Measurements from ENCODE around the gene SLC25A53.
"Not testable (repeated sequence)": the region's sequence is repeated elsewhere in the genome, so short reads cannot be mapped to it uniquely, and the experiment has no call there.

Gene SLC25A53

DNA sequence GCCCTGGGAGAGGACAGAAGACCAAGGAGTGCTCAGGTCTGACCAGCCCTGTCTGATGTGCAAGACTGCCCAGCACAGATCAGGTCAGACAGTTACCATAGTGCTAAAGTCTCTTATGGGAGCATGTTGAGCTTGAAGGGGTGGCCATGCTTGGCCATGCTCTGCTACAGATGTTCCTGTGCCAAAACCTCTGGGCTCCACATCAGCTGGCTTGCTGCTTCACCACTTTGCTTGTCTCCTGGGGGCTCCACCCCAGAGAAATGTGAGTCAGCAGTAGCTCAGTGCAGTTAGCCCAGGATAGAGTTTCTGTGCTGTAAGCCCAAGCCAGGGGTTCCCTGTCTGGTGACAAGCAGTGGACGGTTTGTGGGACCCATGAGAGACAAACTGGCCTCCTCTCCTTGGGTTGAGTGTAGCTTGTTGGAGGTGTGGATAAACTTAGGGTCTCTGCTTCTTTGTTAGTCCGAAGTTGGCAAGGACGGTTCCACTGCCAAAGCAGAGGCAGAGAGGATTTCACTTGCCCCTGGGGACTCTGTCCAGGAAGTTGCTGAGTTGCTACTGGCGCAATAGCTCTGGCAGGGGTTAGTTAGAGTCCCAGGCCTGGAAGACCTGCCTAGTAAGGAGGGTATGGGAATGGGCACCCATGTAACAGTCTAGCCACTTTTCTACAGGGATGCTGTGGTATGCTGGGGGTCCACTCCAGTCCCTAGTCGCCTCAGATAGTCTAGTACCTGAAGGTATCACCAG lies 72.1 kb downstream of the SLC25A53 start:
- no peak overlapping the region for H3K4me3 ChIP-seq (ENCODE audit: control insufficient read depth, low read depth, low read length)
- TF ChIP-seq, protein P1, sequence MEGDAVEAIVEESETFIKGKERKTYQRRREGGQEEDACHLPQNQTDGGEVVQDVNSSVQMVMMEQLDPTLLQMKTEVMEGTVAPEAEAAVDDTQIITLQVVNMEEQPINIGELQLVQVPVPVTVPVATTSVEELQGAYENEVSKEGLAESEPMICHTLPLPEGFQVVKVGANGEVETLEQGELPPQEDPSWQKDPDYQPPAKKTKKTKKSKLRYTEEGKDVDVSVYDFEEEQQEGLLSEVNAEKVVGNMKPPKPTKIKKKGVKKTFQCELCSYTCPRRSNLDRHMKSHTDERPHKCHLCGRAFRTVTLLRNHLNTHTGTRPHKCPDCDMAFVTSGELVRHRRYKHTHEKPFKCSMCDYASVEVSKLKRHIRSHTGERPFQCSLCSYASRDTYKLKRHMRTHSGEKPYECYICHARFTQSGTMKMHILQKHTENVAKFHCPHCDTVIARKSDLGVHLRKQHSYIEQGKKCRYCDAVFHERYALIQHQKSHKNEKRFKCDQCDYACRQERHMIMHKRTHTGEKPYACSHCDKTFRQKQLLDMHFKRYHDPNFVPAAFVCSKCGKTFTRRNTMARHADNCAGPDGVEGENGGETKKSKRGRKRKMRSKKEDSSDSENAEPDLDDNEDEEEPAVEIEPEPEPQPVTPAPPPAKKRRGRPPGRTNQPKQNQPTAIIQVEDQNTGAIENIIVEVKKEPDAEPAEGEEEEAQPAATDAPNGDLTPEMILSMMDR (conservative IDR thresholded peaks at IDR 0.05; ENCODE audit: control insufficient read depth, insufficient read depth, low read depth, low read length) = no peak

DNA sequence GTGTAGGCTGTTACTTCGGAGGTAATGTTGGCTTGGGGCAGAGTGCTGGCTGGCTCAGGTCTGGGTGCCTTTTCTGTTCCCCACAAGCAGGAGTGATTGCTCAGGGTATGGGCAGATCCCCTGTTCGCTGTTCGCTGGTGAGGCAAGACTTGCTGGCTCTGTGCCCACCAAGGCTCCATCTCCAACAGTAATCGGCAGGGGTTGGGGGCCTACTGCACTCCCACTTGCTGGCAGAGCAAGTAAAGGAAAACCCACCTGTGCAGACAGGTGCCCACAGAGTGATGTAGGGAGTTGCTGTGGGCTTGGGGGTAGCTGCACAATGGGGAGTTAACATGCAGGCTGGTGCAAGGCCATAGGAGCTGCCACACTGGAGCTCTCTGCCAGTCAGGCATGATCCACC lies 72.7 kb downstream of the SLC25A53 start:
- DNase-seq (ENCODE audit: low read depth) = no peak
- TF ChIP-seq, protein P1 (conservative IDR thresholded peaks at IDR 0.05; ENCODE audit: control insufficient read depth, insufficient read depth, low read depth, low read length) = no peak
- no peak overlapping the region for H3K4me3 ChIP-seq (ENCODE audit: control insufficient read depth, low read depth, low read length)

More for the DNA sequence above, 72.1 kb downstream of the SLC25A53 start:
- peak; percentile 18 for DNase-seq (ENCODE audit: low read depth)

DNA sequence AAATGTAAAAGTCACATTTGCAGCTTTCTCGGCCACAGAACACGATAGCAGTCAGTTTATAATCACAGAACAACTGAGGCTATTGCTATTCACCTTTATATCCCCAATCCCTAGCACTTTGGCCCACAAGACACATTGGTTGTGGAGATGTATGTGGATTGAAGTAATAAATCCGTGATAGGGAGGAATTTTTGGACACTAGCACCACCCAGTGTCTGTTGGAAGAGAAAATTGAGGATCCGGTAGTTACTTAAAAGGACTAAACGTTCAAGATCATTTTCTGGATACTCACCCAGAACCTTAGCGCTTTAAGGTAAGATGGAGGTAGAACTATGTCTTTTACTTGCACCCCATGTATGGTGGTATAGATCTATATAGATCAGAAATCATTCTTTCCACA lies 79.0 kb downstream of the SLC25A53 start:
- H3K4me3 ChIP-seq (ENCODE audit: control insufficient read depth, low read depth, low read length); DNase-seq (ENCODE audit: low read depth): not testable (repeated sequence)

DNA sequence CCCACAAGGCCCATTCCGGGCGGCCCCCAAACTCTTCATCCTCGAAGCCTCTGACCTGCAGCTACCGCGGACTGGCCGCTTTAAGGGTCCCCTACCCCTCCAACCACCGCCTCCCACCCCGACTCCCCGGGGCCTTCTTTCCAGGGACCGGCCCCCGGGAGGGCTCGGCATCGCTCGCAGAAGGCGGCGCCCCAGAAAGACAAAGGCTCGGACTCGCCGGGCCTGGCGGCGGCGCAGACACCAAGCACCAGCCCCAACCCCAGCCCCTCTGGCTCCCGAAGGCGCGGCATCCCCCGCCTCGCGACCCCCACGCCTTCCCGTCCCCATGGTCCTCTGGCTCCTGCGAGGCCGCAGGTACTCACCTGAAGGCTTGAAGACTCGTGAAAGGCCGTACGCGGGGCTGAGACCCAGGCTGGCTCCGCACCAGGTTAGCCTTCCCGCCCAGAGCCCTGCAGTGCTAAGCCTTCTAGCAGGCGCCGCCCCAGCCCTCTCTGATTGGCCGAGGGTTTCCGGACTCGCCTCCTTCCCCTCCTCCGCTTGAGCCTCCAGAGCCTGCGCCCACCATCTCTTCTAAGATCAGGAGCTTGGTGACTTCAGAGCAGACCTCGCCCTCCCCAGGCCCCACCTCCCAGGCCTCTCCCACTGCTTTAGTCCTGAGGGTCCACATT lies 80.9 kb downstream of the SLC25A53 start, which contains the start of gene TMSB15C:
Gene TMSB15C, minus strand, starts transcription at position 459 of the 668 bp plus-strand sequence.
- DNase-seq (ENCODE audit: low read depth); H3K4me3 ChIP-seq (ENCODE audit: control insufficient read depth, low read depth, low read length): not testable (repeated sequence)

DNA sequence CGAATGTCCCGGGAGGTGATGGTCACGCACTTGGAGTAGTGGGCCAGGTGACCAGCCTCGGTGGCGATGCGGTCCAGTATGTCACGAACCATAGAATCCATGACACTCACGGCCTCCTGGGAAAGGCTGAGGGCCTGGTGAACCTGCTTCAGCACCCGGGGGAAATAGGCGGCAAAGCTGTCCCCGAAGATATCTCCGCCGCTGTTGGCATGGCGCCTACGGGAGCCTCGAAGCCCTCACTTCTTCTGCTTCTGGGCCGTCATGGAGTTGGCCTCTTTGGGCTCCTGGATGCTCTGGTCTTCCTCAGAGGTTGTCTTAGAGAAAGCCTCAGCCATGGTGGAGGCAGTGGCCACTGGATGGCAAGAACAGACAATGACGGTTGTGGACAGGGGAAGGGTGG lies 94.2 kb downstream of the SLC25A53 start:
- not testable (repeated sequence) for DNase-seq (ENCODE audit: low read depth); H3K4me3 ChIP-seq (ENCODE audit: control insufficient read depth, low read depth, low read length)

DNA sequence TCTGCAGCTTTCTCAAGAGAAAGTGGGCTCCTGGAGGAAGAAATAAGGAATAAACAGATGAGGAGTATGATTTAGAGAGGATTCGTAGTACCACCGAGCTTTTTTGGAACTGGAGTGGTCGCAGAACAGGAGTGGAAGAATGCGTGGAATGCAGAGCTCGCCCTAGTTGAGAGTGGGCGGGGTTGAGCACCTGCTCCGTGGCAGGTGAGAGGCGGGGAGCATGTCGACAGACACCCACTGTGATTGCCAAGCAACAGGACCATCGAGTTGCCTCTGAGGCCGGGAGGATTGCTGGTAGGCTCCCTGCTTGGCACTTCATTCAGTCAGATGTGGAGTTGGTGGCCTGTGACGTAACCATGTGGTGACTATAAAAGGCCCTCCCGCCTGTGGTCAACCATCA lies 101.9 kb downstream of the SLC25A53 start:
- not testable (repeated sequence) for DNase-seq (ENCODE audit: low read depth); H3K4me3 ChIP-seq (ENCODE audit: control insufficient read depth, low read depth, low read length)

All from fibroblast of mammary gland (primary cell).